ENCODE results near the gene BICC1.
"Not testable (repeated sequence)": the region's sequence is repeated elsewhere in the genome, so short reads cannot be mapped to it uniquely, and the experiment has no call there.

The BICC1 gene

DNA sequence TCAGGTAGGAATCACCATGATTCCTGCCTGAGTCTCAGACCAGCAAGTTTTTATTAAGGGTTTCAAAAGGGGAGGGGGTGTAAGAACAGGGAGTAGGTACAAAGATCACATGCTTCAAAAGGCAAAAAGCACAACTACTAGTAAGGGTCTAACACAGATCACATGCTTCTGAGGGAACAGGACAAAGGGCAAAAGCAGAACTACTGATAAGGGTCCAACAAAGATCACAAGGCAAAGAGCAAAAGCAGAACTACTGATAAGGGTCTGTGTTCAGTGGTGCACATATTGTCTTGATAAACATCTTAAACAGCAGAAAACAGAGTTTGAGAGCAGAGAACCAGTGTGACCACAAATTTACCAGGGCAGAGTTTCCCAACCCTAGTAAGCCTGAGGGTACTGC lies 84.5 kb downstream of the BICC1 start:
- H3K9me3 ChIP-seq (ENCODE audit: control insufficient read depth, low read length); H3K27ac ChIP-seq (ENCODE audit: insufficient read depth, low read depth, low read length, poor library complexity, severe bottlenecking); H3K4me3 ChIP-seq (ENCODE audit: insufficient read depth, low read depth, low read length); H3K4me1 ChIP-seq (ENCODE audit: control insufficient read depth, insufficient read depth, low read length); H3K27me3 ChIP-seq (ENCODE audit: control insufficient read depth, insufficient read depth, low read length, poor library complexity, severe bottlenecking); H3K36me3 ChIP-seq (ENCODE audit: control insufficient read depth, insufficient read depth, low read length): not testable (repeated sequence)

DNA sequence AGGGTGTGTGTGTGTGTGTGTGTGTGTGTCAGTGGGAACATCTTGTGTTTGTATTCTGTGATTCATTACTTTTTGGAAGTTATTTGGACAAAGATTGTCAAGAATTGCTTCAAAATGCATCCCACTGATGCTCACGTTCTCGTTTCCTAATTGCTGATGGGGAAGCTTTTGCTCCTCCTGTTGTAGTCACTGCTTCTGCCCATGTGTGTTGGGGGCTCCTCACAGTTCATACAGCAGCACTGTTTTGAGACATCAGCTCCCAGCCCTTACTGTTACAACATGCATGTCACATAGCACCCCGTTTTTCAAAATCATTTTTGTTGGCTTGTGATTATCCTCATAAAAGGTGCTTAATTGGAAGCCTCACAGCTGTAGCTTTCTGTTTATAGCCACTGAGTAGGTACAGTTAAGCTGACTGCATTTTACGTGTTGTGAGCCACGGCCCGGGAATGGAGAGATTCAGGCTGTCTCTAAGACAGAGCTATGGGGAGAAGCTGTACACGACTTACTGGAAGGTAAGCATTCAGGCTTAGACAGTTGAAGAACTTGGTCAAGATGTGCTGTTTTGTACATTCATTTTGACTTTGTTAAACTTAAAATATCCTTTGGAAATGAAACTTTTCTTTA lies 87.4 kb downstream of the BICC1 start:
- no peaks in the 10 kb centered on the region for H3K36me3 ChIP-seq (ENCODE audit: control insufficient read depth, insufficient read depth, low read length)
- H3K4me1 ChIP-seq (ENCODE audit: control insufficient read depth, insufficient read depth, low read length): no peaks in the 10 kb centered on the region
- H3K9me3 ChIP-seq (ENCODE audit: control insufficient read depth, low read length): no peaks in the 10 kb centered on the region
- H3K27ac ChIP-seq (ENCODE audit: insufficient read depth, low read depth, low read length, poor library complexity, severe bottlenecking): no peak overlapping the region
- no peak overlapping the region for H3K4me3 ChIP-seq (ENCODE audit: insufficient read depth, low read depth, low read length)
- no peaks in the 10 kb centered on the region for H3K27me3 ChIP-seq (ENCODE audit: control insufficient read depth, insufficient read depth, low read length, poor library complexity, severe bottlenecking)
- WGBS, 2 experiments: 92 to 95% methylated on average over 7 of the region's 7 CpGs

DNA sequence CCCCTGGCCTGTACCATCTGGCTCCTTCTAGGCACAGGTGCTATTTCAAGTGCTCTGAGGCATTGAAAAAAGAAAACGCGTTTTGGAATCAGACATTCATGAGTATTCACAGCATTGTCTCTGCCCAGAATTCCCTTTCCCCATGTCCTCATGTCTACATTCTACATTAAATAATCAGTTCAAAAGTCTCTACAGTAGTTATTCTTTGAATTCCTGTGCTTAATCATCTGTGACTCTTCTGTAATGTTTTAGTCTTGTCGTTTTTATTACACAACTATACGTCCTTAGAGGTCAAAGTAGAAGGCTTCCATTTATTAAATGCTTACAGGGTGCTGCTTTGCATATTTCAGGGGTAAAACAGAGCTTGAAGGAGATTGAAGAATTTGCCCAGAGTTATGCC lies 95.7 kb downstream of the BICC1 start:
- Histone ChIP-seq H3K27me3 (ENCODE audit: control insufficient read depth, insufficient read depth, low read length, poor library complexity, severe bottlenecking) (no peaks in the 10 kb centered on the region), H3K4me1 (ENCODE audit: control insufficient read depth, insufficient read depth, low read length) (no peaks in the 10 kb centered on the region), H3K36me3 (ENCODE audit: control insufficient read depth, insufficient read depth, low read length) (no peaks in the 10 kb centered on the region), H3K9me3 (ENCODE audit: control insufficient read depth, low read length) (no peaks in the 10 kb centered on the region), H3K4me3 (ENCODE audit: insufficient read depth, low read depth, low read length) (no peak overlapping the region), H3K27ac (ENCODE audit: insufficient read depth, low read depth, low read length, poor library complexity, severe bottlenecking) (no peak overlapping the region)
- WGBS, 2 experiments: 96 to 99% methylated on average over 2 to 4 of the region's 4 CpGs

DNA sequence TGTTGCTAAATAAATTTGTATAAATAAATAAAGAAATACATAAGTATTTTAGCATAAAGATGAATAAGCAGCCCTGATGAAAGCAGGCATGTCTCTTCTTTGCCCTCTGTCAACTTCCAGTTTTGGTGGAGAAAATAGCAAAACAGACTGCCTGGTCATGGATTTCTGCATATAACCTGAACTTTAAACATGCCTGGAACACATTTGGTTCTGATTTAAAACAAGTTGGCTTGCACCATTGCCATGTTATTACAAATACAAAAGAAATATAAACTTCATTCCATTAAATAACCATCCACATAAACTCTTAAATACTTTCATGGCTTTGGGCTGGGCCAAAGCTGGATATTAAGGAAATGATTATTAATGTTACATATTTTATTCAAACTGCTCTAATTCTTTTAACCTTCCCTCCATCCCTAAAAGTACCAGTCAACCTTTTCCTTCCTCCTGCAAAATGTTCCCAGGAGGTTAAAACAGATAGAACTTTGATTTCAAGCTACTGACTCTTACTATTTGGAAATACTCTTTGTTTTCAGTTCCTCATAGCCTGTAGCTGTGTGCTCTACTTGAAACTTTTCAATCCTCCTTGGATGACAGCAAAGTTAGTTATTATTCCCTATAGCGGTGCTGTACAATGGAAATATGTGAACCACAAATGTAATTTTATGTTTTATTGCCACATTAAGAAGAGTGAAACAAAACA lies 96.3 kb downstream of the BICC1 start:
- no peak overlapping the region for H3K4me3 ChIP-seq (ENCODE audit: insufficient read depth, low read depth, low read length)
- WGBS, 2 experiments: 100% methylated on average over 1 of the region's 1 CpG; no CpG with 5 or more reads in 1 of the 2 experiments
- no peak overlapping the region for H3K27ac ChIP-seq (ENCODE audit: insufficient read depth, low read depth, low read length, poor library complexity, severe bottlenecking)
- H3K27me3 ChIP-seq (ENCODE audit: control insufficient read depth, insufficient read depth, low read length, poor library complexity, severe bottlenecking): no peaks in the 10 kb centered on the region
- no peaks in the 10 kb centered on the region for H3K36me3 ChIP-seq (ENCODE audit: control insufficient read depth, insufficient read depth, low read length)
- H3K4me1 ChIP-seq (ENCODE audit: control insufficient read depth, insufficient read depth, low read length): no peaks in the 10 kb centered on the region
- no peaks in the 10 kb centered on the region for H3K9me3 ChIP-seq (ENCODE audit: control insufficient read depth, low read length)

DNA sequence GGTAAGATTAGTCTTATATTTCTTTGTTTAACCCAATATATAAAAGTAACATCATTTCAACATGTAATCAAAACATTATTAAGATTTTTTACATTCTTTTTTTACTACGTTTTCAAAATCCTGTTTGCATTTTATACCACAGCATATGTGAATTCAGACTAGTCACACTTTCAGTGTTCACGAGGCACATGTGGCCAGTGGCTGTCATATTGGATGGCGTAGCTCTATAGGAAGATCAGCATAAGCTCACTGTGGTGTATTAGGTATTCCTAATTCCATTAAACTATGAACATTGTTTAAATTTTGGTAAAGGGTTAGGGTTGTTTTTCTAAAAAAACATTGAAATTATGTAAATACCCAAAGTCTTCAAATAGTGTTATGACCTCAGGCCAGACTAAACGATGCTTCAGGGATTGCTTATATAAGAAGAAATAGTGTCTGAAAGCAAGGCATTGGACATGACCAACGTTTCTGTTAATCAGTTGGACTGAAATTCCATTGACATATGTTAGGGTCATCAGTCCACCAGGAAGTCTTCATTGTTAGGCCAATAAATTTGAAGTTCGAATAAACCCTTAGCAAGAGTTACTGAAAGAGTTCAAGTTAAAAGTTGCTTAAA lies 97.0 kb downstream of the BICC1 start:
- no peak overlapping the region for H3K27ac ChIP-seq (ENCODE audit: insufficient read depth, low read depth, low read length, poor library complexity, severe bottlenecking)
- 91% methylated on average over 5 to 6 of the region's 6 CpGs for WGBS, 2 experiments
- H3K4me1 ChIP-seq (ENCODE audit: control insufficient read depth, insufficient read depth, low read length): no peaks in the 10 kb centered on the region
- no peaks in the 10 kb centered on the region for H3K36me3 ChIP-seq (ENCODE audit: control insufficient read depth, insufficient read depth, low read length)
- no peaks in the 10 kb centered on the region for H3K9me3 ChIP-seq (ENCODE audit: control insufficient read depth, low read length)
- no peaks in the 10 kb centered on the region for H3K27me3 ChIP-seq (ENCODE audit: control insufficient read depth, insufficient read depth, low read length, poor library complexity, severe bottlenecking)
- H3K4me3 ChIP-seq (ENCODE audit: insufficient read depth, low read depth, low read length): no peak overlapping the region

DNA sequence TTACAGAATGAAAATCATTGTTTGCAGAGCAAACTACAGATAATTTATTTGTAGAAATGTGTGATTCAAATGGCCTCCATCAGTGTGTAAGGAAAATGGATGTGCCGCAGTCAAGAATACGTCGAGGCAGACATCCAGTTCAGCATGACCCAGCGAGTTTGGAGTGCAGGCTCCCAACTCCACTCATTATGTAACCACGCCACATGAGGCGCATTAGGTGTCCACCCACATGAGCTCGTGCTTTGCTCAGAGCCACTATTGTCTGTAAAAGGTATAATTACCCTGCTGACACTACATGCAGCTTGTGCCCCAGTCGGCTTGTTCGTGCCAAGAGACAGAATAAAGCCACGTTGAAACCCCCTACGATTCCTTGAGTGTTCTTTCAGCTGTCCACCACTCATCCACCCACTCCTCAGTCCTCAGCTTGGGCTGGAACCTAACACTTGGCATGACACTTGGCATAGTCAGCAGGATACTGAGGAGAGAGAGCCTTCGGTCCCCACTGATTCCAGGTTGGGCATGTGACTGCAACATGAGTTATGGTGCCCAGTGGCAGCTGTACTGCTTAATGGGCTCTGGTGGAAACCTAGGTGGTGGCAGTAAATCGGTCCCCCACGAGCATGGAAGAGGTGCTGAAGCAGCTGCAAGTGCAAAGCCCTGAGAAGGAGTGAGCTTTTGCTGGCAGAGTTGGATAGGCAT lies 102.7 kb downstream of the BICC1 start:
- Histone ChIP-seq H3K27ac (ENCODE audit: insufficient read depth, low read depth, low read length, poor library complexity, severe bottlenecking) (no peak overlapping the region), H3K27me3 (ENCODE audit: control insufficient read depth, insufficient read depth, low read length, poor library complexity, severe bottlenecking) (no peaks in the 10 kb centered on the region)
- 92 to 93% methylated on average over 14 of the region's 14 CpGs for WGBS, 2 experiments

DNA sequence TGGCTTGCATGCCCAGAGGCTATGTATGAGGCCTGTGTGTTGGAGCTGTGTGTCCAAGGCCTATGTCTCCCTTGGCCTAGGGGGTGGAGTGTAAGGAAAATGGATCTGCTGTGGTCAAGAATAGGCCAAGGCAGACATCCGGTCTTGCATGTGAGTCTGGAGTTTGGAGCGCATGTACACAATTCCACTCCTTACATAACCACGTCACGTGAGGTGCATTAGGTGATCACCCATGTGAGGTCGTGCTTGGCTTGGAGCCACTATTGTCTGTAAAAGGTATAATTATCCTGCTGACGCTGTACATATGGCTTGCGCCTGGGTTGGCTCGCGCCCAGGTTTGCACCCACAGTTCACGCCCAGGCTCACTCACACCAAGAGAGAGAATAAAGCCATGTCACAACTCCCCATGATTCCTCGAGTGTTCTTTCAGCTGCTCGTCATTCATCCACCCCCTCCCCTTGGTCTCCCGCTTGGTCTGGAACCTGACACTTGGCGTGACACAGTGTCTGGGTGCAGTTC lies 105.5 kb downstream of the BICC1 start:
- Histone ChIP-seq H3K36me3 (ENCODE audit: control insufficient read depth, insufficient read depth, low read length) (no peaks in the 10 kb centered on the region), H3K27me3 (ENCODE audit: control insufficient read depth, insufficient read depth, low read length, poor library complexity, severe bottlenecking) (no peaks in the 10 kb centered on the region), H3K4me1 (ENCODE audit: control insufficient read depth, insufficient read depth, low read length) (no peaks in the 10 kb centered on the region), H3K9me3 (ENCODE audit: control insufficient read depth, low read length) (no peaks in the 10 kb centered on the region), H3K4me3 (ENCODE audit: insufficient read depth, low read depth, low read length) (no peak overlapping the region), H3K27ac (ENCODE audit: insufficient read depth, low read depth, low read length, poor library complexity, severe bottlenecking) (no peak overlapping the region)
- WGBS, 2 experiments: 92 to 94% methylated on average over 14 of the region's 14 CpGs

More for the DNA sequence above, 102.7 kb downstream of the BICC1 start:
- no peaks in the 10 kb centered on the region for H3K9me3 ChIP-seq (ENCODE audit: control insufficient read depth, low read length)
- no peaks in the 10 kb centered on the region for H3K36me3 ChIP-seq (ENCODE audit: control insufficient read depth, insufficient read depth, low read length)
- H3K4me3 ChIP-seq (ENCODE audit: insufficient read depth, low read depth, low read length): no peak overlapping the region
- no peaks in the 10 kb centered on the region for H3K4me1 ChIP-seq (ENCODE audit: control insufficient read depth, insufficient read depth, low read length)

DNA sequence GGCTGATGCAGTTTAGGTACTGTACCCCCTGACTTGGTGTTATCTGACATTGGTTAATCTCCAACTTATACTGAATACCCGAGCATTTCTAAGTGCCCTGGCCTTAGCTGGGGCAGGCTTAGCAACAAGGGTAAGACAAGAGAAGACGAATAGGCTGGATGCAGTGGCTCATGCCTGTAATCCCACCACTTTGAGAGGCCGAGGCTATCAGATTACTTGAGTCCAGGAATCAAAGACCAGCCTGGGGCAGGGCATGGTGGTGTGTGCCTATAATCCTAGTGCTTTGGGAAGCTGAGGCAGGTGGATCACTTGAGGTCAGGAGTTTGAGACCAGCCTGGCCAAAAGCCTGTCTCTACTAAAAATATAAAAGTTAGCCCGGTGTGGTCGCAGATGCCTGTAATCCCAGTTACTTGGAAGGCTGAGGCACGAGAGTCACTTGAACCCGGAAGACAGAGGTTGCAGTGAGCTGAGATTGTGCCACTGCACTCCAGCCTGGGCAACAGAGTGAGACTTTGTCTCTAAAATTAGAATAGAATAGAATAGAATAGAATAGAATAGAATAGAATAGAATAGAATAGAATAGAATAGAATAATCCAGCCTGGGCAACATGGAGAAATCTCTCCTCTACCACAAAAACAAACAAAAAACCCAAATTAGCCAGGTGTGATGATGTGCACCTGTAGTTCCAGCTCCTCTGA lies 108.9 kb downstream of the BICC1 start:
- Histone ChIP-seq H3K9me3 (ENCODE audit: control insufficient read depth, low read length) (no peaks in the 10 kb centered on the region), H3K4me1 (ENCODE audit: control insufficient read depth, insufficient read depth, low read length) (no peaks in the 10 kb centered on the region), H3K27ac (ENCODE audit: insufficient read depth, low read depth, low read length, poor library complexity, severe bottlenecking) (no peak overlapping the region), H3K27me3 (ENCODE audit: control insufficient read depth, insufficient read depth, low read length, poor library complexity, severe bottlenecking) (no peaks in the 10 kb centered on the region), H3K4me3 (ENCODE audit: insufficient read depth, low read depth, low read length) (no peak overlapping the region), H3K36me3 (ENCODE audit: control insufficient read depth, insufficient read depth, low read length) (no peaks in the 10 kb centered on the region)
- WGBS, 2 experiments: 88 to 92% methylated on average over 7 of the region's 7 CpGs

DNA sequence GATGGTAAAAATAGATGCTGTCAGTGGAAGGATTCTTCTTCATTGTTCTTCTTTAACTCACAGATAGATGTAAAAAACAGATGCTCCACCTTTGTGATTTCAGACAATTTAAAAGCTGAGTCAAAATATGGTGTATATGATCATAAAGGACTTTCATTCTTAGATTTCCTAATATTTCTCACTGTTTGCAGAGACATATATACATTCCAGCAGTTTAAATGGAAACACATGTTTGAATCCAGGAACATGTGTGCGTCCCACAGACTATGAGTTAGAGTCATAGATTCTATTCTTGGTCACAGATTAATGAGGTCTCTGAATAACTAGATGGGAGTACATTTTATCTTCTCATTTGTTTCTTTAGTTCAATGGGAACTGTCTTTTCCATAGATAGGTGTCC lies 109.6 kb downstream of the BICC1 start:
- Histone ChIP-seq H3K36me3 (ENCODE audit: control insufficient read depth, insufficient read depth, low read length) (no peaks in the 10 kb centered on the region), H3K4me3 (ENCODE audit: insufficient read depth, low read depth, low read length) (no peak overlapping the region), H3K27me3 (ENCODE audit: control insufficient read depth, insufficient read depth, low read length, poor library complexity, severe bottlenecking) (no peaks in the 10 kb centered on the region), H3K27ac (ENCODE audit: insufficient read depth, low read depth, low read length, poor library complexity, severe bottlenecking) (no peak overlapping the region), H3K9me3 (ENCODE audit: control insufficient read depth, low read length) (no peaks in the 10 kb centered on the region), H3K4me1 (ENCODE audit: control insufficient read depth, insufficient read depth, low read length) (no peaks in the 10 kb centered on the region)
- WGBS, 2 experiments: 90 to 100% methylated on average over 1 of the region's 1 CpG
